GM21360 (cell line): ENCODE data around the gene HOXC13.

ENCODE experiments used
- ATAC-seq: cut with Tn5 transposase; IDR thresholded peaks from one replicate; pipeline ENCODE4 v1.9.1; 2021; ENCODE audit warnings: mild to moderate bottlenecking, moderate library complexity; ENCODE audit not compliant: unreplicated experiment

The HOXC13 gene, protein sequence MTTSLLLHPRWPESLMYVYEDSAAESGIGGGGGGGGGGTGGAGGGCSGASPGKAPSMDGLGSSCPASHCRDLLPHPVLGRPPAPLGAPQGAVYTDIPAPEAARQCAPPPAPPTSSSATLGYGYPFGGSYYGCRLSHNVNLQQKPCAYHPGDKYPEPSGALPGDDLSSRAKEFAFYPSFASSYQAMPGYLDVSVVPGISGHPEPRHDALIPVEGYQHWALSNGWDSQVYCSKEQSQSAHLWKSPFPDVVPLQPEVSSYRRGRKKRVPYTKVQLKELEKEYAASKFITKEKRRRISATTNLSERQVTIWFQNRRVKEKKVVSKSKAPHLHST

DNA sequence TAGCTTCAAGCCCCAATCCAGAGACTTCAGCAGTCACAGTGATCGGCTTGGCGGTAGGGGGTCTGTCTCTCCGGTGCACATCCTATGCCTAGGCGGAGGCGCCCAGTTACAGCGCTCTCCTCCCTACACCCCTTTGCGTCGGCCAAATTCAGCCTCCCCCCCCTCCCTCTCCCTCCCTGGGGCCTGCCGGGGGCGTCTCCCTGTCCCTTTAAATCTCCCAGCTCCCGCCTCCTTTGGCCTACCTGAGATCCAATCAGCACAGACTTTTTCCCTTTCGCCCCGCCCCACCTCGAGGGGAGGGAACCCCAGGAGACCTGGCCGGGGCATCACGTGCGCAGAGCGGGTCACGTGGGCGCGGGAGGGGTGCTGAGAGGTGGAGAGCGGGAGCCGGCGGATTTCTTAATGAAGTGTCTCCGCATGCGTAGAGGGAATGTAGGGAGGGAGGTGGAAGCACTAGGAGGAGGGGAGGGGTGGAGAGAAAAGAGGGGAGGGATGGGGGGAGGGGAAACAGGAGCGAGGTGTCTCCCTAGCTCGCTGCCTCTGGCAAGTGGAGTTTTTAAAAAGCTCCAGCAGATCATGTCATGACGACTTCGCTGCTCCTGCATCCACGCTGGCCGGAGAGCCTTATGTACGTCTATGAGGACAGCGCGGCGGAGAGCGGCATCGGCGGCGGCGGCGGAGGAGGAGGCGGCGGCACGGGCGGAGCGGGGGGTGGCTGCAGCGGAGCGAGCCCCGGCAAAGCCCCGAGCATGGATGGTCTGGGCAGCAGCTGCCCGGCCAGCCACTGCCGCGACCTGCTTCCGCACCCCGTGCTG, at the start of gene HOXC13:
Gene HOXC13 (plus strand): TSS at position 506 of the 815 bp plus-strand sequence. CDS start 76 bp downstream, at position 582.
- no peak for ATAC-seq

DNA sequence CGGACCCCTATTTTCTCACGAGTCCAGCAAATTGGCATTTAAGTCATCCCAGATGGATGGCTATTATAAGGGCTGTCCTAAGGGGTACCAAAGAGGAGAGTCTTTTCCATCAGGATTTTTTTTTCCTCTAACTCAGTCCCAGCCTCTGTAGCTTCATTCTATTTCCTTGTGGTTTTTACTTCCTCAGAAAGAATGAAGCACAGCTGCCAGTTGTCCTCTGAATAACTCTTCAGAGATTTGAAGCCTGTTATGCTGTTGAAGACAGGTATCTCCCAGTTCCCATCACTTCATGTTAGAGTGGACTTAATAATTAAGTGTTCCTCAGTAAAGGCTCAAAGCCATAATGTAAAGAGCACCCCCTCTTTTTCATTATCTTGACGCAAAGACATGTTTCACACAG, 48.5 kb upstream of the HOXC13 start:
- ATAC-seq: no peak

GRCh38 chr12:53892762-53893395, 45.8 kb upstream of the HOXC13 start:
- ATAC-seq: no peak

DNA sequence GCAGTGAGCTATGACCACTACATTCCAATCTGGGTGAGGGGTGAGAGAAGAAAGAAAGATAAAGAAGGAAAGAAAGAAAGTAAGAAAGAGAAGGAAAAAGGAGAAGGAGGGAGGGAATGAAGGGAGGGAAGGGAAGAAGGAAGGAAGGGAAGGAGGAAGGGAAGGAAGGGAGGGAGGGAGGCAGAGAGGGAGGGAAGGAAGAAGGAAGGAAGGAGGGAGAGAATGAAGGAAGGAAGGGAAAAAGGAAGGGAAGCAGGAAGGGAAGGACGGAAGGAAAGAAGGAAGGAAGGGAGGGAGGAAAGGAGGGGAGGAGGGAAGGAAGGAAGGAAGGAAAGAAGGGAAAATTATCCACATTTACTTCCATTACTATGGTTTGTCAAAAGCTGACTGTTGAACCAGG, 39.4 kb upstream of the HOXC13 start:
- no peak for ATAC-seq

- no peak for ATAC-seq
These were observed 31.5 kb upstream of the HOXC13 start for GRCh38 chr12:53907103-53907502.

DNA sequence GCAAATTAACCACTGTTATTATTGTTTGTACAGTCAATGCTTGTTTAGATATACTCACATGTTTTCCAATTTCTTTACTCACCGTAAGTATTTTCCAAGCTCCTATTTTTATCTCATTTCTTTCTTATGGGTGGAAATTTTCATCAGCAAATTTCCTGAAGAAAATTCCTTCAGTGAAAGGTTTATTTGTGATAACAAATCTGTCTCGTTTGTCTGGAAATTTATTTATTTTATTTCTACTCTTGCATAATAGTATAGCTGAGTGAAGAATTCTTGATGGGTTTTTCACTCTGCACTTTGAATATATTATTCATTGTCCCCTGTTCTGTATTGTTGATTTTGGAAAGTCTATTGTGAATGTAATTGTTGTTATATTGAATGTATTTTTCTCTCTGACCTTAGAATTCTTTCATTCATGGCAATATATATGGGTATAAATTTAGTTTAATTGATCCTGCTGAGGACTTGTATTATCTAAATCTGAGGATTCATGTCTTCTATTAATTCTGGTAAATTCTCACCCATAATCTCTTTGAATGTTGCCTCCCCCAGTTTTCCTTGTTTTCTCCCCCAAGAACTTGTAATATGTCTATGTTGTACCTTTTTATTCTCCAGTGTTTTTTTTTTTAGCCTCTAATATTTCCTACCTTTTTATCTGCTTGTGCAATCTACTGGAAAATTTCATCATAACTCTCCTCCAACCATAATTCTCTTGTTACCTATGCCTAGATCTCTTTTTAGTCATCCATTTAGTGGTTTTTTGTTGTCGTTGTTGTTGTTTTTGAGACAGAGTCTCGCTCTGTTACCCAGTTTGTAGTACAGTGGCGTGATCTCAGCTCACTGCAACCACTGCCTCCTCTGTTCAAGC, 21.6 kb upstream of the HOXC13 start:
- ATAC-seq: no peak

- ATAC-seq: no peak
These were observed 13.9 kb upstream of the HOXC13 start for GRCh38 chr12:53924521-53925405.

GRCh38 chr12:53927220-53928029, 11.2 kb upstream of the HOXC13 start:
- no peak for ATAC-seq

GRCh38 chr12:53928054-53928835, 10.4 kb upstream of the HOXC13 start:
- ATAC-seq: no peak

GRCh38 chr12:53929527-53929926, 9.1 kb upstream of the HOXC13 start:
- no peak for ATAC-seq

DNA sequence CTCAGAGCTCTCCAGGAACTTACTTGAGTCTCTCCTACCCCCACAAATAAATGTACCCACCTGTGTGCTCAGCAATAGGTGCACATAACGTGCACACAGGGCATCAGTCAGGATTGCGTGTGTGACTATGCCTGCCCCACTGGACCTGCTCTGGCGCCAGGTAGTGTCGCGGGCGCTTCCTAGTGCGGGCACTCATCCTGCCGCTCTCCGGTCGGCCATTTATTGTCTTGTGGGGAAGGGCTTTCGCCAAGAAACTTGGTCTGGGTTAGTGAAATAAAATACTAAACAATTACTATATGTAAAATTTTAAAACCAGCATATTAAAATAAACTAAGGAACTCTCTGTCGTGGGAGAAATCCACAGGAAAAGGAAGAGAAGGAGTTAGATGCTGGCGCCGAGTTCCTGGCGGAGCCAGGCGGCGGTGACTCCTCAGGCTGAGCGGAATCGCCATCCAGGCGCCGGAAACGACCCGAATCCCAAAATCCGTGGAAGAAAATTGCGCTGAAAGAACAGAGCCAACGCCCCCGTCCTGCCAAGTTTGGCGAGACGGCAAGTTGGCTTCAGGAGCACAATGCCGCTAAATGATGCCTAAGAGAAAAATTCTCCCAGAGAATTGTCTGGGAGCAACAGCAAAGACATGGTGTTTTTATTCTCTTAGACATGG, 7.9 kb upstream of the HOXC13 start:
- ATAC-seq: no peak

DNA sequence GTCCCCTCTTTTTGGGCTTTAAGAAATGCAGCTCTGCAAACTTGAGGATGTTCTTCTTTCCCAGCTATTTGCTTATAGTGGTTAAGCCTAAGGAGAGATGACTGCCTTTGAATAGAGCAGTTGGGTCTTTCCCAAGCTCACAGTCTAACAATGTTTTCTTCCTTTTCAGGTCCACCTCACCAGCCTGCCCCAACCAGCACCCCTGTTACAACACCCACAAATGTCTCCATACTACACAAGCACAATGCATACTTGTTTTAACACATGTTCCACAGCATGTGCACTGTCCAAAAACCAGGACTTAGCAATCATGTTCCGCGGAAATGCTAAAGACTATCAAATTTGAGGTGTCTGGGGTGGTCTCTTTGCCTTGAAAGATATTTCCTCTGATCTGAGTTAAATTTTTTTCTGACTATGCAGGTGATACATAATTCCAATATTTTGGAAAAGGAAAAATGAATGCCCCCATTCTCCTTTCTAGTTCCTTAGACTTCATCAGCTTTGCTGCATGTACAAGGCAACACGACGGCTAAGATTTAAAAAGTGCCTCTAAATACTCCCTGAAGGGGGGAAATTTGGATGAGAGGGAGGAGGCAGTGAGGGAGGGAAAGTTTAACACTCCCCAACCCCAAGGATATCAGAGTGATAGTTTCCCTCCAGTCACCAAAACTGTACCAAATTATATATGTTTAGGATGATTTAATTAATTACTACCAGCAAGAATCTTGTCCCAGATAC, 6.6 kb upstream of the HOXC13 start:
- no peak for ATAC-seq

- ATAC-seq: no peak
These were observed 5.7 kb upstream of the HOXC13 start for GRCh38 chr12:53932915-53933314.

DNA sequence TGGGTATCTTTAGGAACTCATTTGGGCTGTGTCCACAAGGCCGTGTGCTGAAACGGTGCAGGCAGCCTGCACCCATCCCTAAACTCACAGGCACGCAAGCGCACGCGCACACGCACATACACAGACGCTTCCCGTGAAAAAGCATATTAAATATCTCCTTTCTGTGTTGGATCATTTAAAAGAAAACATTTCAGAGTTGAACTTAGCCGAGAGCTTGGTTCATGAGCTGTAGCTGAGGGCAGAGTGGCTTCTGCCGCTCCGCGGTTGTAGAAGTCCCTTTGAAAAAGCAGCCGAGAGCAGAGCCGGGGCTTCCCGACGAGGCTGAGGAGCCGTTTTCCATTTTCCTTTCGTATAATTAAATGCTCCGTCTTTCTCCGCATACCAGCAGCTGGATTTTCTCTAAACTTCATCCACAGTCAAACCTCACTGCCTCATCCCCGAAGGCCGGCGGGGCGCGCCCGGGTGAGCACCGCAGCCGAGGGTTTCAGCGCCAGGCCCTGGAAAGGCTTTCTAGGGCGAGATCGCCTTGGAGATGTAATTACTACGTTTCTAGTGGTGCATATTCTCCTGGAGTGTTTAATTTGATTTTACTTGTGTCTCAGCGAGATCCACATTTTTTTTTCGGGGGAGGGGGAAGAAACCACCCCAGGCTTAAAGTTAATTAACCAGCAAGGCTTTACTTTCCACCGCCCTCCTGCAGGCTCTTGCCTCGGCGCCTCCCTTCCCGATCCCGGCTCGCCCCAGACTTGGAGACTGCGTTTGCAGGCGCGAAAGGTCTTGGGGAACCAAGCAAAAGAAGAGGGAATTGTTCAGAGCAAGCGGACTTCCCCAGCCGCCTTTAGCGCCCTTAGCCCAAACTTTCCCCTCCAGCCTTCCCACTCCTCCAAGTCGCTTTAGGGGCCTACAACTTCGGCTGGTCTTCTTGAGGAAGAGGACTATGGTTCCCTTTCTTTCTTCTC, 3.0 kb upstream of the HOXC13 start:
- ATAC-seq: no peak

GRCh38 chr12:53937099-53937498, 1.5 kb upstream of the HOXC13 start:
- no peak for ATAC-seq
